Measurements from ENCODE around the gene NBL1.
"Not testable (repeated sequence)": the region's sequence is repeated elsewhere in the genome, so short reads cannot be mapped to it uniquely, and the experiment has no call there.

The NBL1 gene

GRCh38 chr1:19635646-19636045 lies 8.5 kb upstream of the NBL1 start:
- H3K79me2 ChIP-seq (ENCODE audit: low read length) = no peaks in the 10 kb centered on the region
- no peaks in the 10 kb centered on the region for H3F3A ChIP-seq (ENCODE audit: insufficient read depth, low read length)
- H4K20me1 ChIP-seq (ENCODE audit: insufficient read depth, low read length) = no peaks in the 10 kb centered on the region
- no peak overlapping the region for H3K27ac ChIP-seq (ENCODE audit: low read length)
- no peak overlapping the region for H3K4me3 ChIP-seq (ENCODE audit: low read length)
- no peak for DNase-seq
- no peaks in the 10 kb centered on the region for H3K36me3 ChIP-seq (replicated peaks; ENCODE audit: insufficient read depth, low read length)
- peaks cover 6% of the 10 kb centered on the region; the same call in 1 of the 2 replicates for H3K27me3 ChIP-seq (replicated peaks; ENCODE audit: insufficient read depth, low read length)
- H3K4me1 ChIP-seq (ENCODE audit: low read length) = no peaks in the 10 kb centered on the region
- no peaks in the 10 kb centered on the region for H3K9me2 ChIP-seq (replicated peaks; ENCODE audit: insufficient read depth, low read length)
- H2AFZ ChIP-seq (ENCODE audit: low read length) = no peak overlapping the region
- no peak overlapping the region for H3K9ac ChIP-seq (ENCODE audit: low read length)
- no peak overlapping the region for H3K4me2 ChIP-seq (ENCODE audit: low read depth, low read length)
- TF ChIP-seq EZH2phosphoT487 (IDR thresholded peaks at IDR 0.05; ENCODE audit: low read length) = no peak
- no peaks in the 10 kb centered on the region for H3K9me3 ChIP-seq (replicated peaks; ENCODE audit: insufficient read depth, low read length)

DNA sequence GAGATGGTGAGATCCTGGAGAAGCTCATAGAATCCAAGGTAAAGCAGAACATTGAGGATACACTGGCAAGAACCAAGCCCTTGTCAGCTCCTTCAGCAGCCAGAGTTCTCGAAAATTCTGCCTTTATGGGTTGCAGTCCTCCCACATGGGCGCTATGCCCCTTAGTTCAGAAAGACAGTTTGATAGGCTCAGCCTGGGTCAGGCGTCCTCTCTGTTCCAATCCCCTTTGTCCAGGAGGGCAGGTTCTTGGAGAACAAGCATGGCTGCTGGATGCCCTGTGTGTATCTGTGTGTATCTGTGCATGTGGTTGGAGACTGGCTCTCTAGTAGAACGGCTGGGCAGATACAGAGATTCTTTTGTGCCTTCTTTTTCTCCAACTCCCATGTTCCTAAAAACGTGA lies 8.0 kb upstream of the NBL1 start:
- H3K9me2 ChIP-seq (replicated peaks; ENCODE audit: insufficient read depth, low read length) = no peaks in the 10 kb centered on the region
- H3K4me1 ChIP-seq (ENCODE audit: low read length) = no peaks in the 10 kb centered on the region
- DNase-seq = no peak
- TF ChIP-seq, protein P1, sequence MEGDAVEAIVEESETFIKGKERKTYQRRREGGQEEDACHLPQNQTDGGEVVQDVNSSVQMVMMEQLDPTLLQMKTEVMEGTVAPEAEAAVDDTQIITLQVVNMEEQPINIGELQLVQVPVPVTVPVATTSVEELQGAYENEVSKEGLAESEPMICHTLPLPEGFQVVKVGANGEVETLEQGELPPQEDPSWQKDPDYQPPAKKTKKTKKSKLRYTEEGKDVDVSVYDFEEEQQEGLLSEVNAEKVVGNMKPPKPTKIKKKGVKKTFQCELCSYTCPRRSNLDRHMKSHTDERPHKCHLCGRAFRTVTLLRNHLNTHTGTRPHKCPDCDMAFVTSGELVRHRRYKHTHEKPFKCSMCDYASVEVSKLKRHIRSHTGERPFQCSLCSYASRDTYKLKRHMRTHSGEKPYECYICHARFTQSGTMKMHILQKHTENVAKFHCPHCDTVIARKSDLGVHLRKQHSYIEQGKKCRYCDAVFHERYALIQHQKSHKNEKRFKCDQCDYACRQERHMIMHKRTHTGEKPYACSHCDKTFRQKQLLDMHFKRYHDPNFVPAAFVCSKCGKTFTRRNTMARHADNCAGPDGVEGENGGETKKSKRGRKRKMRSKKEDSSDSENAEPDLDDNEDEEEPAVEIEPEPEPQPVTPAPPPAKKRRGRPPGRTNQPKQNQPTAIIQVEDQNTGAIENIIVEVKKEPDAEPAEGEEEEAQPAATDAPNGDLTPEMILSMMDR (IDR thresholded peaks at IDR 0.05; ENCODE audit: low read length) = no peak
- TF ChIP-seq EZH2 (optimal IDR thresholded peaks at IDR 0.05; ENCODE audit: low read depth, low read length) (no peak), EZH2phosphoT487 (IDR thresholded peaks at IDR 0.05; ENCODE audit: low read length) (no peak)
- peaks cover 6% of the 10 kb centered on the region; the same call in 1 of the 2 replicates for H3K27me3 ChIP-seq (replicated peaks; ENCODE audit: insufficient read depth, low read length)
- no peak overlapping the region for H3K9ac ChIP-seq (ENCODE audit: low read length)
- H3F3A ChIP-seq (ENCODE audit: insufficient read depth, low read length) = no peaks in the 10 kb centered on the region
- no peak overlapping the region for H3K4me2 ChIP-seq (ENCODE audit: low read depth, low read length)
- H2AFZ ChIP-seq (ENCODE audit: low read length) = no peak overlapping the region
- H3K4me3 ChIP-seq (ENCODE audit: low read length) = no peak overlapping the region
- H3K9me3 ChIP-seq (replicated peaks; ENCODE audit: insufficient read depth, low read length) = no peaks in the 10 kb centered on the region
- H4K20me1 ChIP-seq (ENCODE audit: insufficient read depth, low read length) = no peaks in the 10 kb centered on the region
- no peaks in the 10 kb centered on the region for H3K36me3 ChIP-seq (replicated peaks; ENCODE audit: insufficient read depth, low read length)
- H3K79me2 ChIP-seq (ENCODE audit: low read length) = no peaks in the 10 kb centered on the region
- H3K27ac ChIP-seq (ENCODE audit: low read length) = no peak overlapping the region

GRCh38 chr1:19636749-19637148 lies 7.4 kb upstream of the NBL1 start:
- not testable (repeated sequence) for H4K20me1 ChIP-seq (ENCODE audit: insufficient read depth, low read length); H3K9me3 ChIP-seq (replicated peaks; ENCODE audit: insufficient read depth, low read length); H3K4me2 ChIP-seq (ENCODE audit: low read depth, low read length); H3K36me3 ChIP-seq (replicated peaks; ENCODE audit: insufficient read depth, low read length); H3K4me1 ChIP-seq (ENCODE audit: low read length); DNase-seq; H3K27ac ChIP-seq (ENCODE audit: low read length); H3K27me3 ChIP-seq (replicated peaks; ENCODE audit: insufficient read depth, low read length); H3K79me2 ChIP-seq (ENCODE audit: low read length); H3K9ac ChIP-seq (ENCODE audit: low read length); H3K4me3 ChIP-seq (ENCODE audit: low read length); H3K9me2 ChIP-seq (replicated peaks; ENCODE audit: insufficient read depth, low read length); H2AFZ ChIP-seq (ENCODE audit: low read length); H3F3A ChIP-seq (ENCODE audit: insufficient read depth, low read length)

GRCh38 chr1:19637606-19638005 lies 6.5 kb upstream of the NBL1 start:
- Histone ChIP-seq H3K4me1 (ENCODE audit: low read length) (no peaks in the 10 kb centered on the region), H3K27ac (ENCODE audit: low read length) (no peak overlapping the region), H2AFZ (ENCODE audit: low read length) (no peak overlapping the region), H3K9ac (ENCODE audit: low read length) (no peak overlapping the region), H3K9me3 (replicated peaks; ENCODE audit: insufficient read depth, low read length) (no peaks in the 10 kb centered on the region), H3K9me2 (replicated peaks; ENCODE audit: insufficient read depth, low read length) (no peaks in the 10 kb centered on the region), H3K4me2 (ENCODE audit: low read depth, low read length) (no peak overlapping the region), H4K20me1 (ENCODE audit: insufficient read depth, low read length) (no peaks in the 10 kb centered on the region), H3K79me2 (ENCODE audit: low read length) (no peaks in the 10 kb centered on the region), H3K4me3 (ENCODE audit: low read length) (no peak overlapping the region), H3K27me3 (replicated peaks; ENCODE audit: insufficient read depth, low read length) (peaks cover 6% of the 10 kb centered on the region; the same call in 1 of the 2 replicates), H3F3A (ENCODE audit: insufficient read depth, low read length) (no peaks in the 10 kb centered on the region), H3K36me3 (replicated peaks; ENCODE audit: insufficient read depth, low read length) (no peaks in the 10 kb centered on the region)
- no peak for DNase-seq
- TF ChIP-seq EZH2phosphoT487 (IDR thresholded peaks at IDR 0.05; ENCODE audit: low read length) (no peak), EZH2 (optimal IDR thresholded peaks at IDR 0.05; ENCODE audit: low read depth, low read length) (no peak)
- TF ChIP-seq, protein P1 (IDR thresholded peaks at IDR 0.05; ENCODE audit: low read length) = no peak

GRCh38 chr1:19639228-19639627 lies 4.9 kb upstream of the NBL1 start:
- H3K4me2 ChIP-seq (ENCODE audit: low read depth, low read length); H3F3A ChIP-seq (ENCODE audit: insufficient read depth, low read length); H3K36me3 ChIP-seq (replicated peaks; ENCODE audit: insufficient read depth, low read length); H3K9me2 ChIP-seq (replicated peaks; ENCODE audit: insufficient read depth, low read length); H3K79me2 ChIP-seq (ENCODE audit: low read length); DNase-seq; H4K20me1 ChIP-seq (ENCODE audit: insufficient read depth, low read length); H3K9me3 ChIP-seq (replicated peaks; ENCODE audit: insufficient read depth, low read length); H3K4me1 ChIP-seq (ENCODE audit: low read length); H3K27ac ChIP-seq (ENCODE audit: low read length); H3K4me3 ChIP-seq (ENCODE audit: low read length); H3K9ac ChIP-seq (ENCODE audit: low read length); H2AFZ ChIP-seq (ENCODE audit: low read length): not testable (repeated sequence)
- peaks cover 17% of the 10 kb centered on the region for H3K27me3 ChIP-seq (replicated peaks; ENCODE audit: insufficient read depth, low read length)
